ENCODE data around the gene MSH4. TPM values are rescaled to one million over a fixed set of nuclear protein-coding genes. Genes with fewer than 3 reads are reported as not detected.
"Not testable (repeated sequence)": the region's sequence is repeated elsewhere in the genome, so short reads cannot be mapped to it uniquely, and the experiment has no call there.

MSH4 gene
- total RNA-seq (2021) = 0.59 and 1.0 TPM in 2 replicates
- percentile 51 among the genes with signal in this experiment for Bru-seq, nascent RNA
- percentile 44 among the genes with signal in this experiment for BruChase-seq, experiment 1, labeled RNA remaining after a 2-hour chase
- BruChase-seq, experiment 2, labeled RNA remaining after a 6-hour chase = percentile 48 among the genes with signal in this experiment
- long read RNA-seq, partial matches to known transcripts = 0 of 1 reads
- long read RNA-seq, other reads (novel, unspliced or antisense) = 1 of 1 reads

GRCh38 chr1:75796376-75797272, at the start of gene MSH4:
MSH4 (plus strand) TSS chr1:75796882; CDS start chr1:75796986, 104 bp downstream.
- no peaks in the 10 kb centered on the region for H3K9me3 ChIP-seq (ENCODE audit: low read depth, low read length, poor library complexity, severe bottlenecking)
- TF ChIP-seq EZH2 (IDR thresholded peaks at IDR 0.05; ENCODE audit: borderline replicate concordance, low read depth, low read length, poor library complexity, severe bottlenecking) = no peak
- TF ChIP-seq, protein P1, sequence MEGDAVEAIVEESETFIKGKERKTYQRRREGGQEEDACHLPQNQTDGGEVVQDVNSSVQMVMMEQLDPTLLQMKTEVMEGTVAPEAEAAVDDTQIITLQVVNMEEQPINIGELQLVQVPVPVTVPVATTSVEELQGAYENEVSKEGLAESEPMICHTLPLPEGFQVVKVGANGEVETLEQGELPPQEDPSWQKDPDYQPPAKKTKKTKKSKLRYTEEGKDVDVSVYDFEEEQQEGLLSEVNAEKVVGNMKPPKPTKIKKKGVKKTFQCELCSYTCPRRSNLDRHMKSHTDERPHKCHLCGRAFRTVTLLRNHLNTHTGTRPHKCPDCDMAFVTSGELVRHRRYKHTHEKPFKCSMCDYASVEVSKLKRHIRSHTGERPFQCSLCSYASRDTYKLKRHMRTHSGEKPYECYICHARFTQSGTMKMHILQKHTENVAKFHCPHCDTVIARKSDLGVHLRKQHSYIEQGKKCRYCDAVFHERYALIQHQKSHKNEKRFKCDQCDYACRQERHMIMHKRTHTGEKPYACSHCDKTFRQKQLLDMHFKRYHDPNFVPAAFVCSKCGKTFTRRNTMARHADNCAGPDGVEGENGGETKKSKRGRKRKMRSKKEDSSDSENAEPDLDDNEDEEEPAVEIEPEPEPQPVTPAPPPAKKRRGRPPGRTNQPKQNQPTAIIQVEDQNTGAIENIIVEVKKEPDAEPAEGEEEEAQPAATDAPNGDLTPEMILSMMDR (conservative IDR thresholded peaks at IDR 0.05; ENCODE audit: low read depth, low read length) = no peak
- intact Hi-C loops (cut with micrococcal nuclease; ENCODE audit: unreplicated experiment) = no loop called here
- POLR2A ChIA-PET (ENCODE audit: low non-redundant PET) = no interaction called here
- no peak within 1 kb of the TSS for H3K4me3 ChIP-seq (ENCODE audit: low read depth, low read length, poor library complexity, severe bottlenecking)
- H3K27me3 ChIP-seq (replicated peaks; ENCODE audit: insufficient read depth, low read depth, low read length, poor library complexity) = no peaks in the 10 kb centered on the region
- H3K27ac ChIP-seq (ENCODE audit: low read depth, low read length, poor library complexity, severe bottlenecking) = no peak within 1 kb of the TSS
- CTCF ChIA-PET = no interaction called here
- H3K4me1 ChIP-seq (ENCODE audit: insufficient read depth, low read length, poor library complexity, severe bottlenecking) = peaks cover 5% of the 10 kb centered on the region
- DNase-seq (ENCODE audit: low spot score) = no peak
- no TSS peak for BruUV-seq (replicated peaks)
- peaks cover 66% of the 10 kb centered on the region for H3K36me3 ChIP-seq (ENCODE audit: insufficient read depth, low read length, poor library complexity, severe bottlenecking)

DNA sequence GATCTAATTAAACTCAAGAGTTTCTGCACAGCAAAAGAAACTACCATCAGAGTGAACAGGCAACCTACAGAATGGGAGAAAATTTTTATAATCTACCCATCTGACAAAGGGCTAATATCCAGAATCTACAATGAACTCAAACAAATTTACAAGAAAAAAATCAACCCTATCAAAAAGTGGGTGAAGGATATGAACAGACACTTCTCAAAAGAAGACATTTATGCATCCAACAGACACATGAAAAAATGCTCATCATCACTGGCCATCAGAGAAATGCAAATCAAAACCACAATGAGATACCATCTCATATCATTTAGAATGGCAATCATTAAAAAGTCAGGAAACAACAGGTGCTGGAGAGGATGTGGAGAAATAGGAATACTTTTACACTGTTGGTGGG, 39.5 kb upstream of the MSH4 start:
- intact Hi-C loops (cut with micrococcal nuclease; ENCODE audit: unreplicated experiment); H3K4me1 ChIP-seq (ENCODE audit: insufficient read depth, low read length, poor library complexity, severe bottlenecking); H3K27ac ChIP-seq (ENCODE audit: low read depth, low read length, poor library complexity, severe bottlenecking); H3K4me3 ChIP-seq (ENCODE audit: low read depth, low read length, poor library complexity, severe bottlenecking); H3K27me3 ChIP-seq (replicated peaks; ENCODE audit: insufficient read depth, low read depth, low read length, poor library complexity); CTCF ChIA-PET; POLR2A ChIA-PET (ENCODE audit: low non-redundant PET); DNase-seq (ENCODE audit: low spot score); BruUV-seq (replicated peaks); H3K9me3 ChIP-seq (ENCODE audit: low read depth, low read length, poor library complexity, severe bottlenecking): not testable (repeated sequence)
- H3K36me3 ChIP-seq (ENCODE audit: insufficient read depth, low read length, poor library complexity, severe bottlenecking) = peaks cover 14% of the 10 kb centered on the region

GRCh38 chr1:75758543-75758942, 38.1 kb upstream of the MSH4 start:
- DNase-seq (ENCODE audit: low spot score); H3K27ac ChIP-seq (ENCODE audit: low read depth, low read length, poor library complexity, severe bottlenecking); BruUV-seq (replicated peaks); H3K9me3 ChIP-seq (ENCODE audit: low read depth, low read length, poor library complexity, severe bottlenecking); H3K27me3 ChIP-seq (replicated peaks; ENCODE audit: insufficient read depth, low read depth, low read length, poor library complexity); CTCF ChIA-PET; intact Hi-C loops (cut with micrococcal nuclease; ENCODE audit: unreplicated experiment); POLR2A ChIA-PET (ENCODE audit: low non-redundant PET); H3K4me3 ChIP-seq (ENCODE audit: low read depth, low read length, poor library complexity, severe bottlenecking); H3K36me3 ChIP-seq (ENCODE audit: insufficient read depth, low read length, poor library complexity, severe bottlenecking); H3K4me1 ChIP-seq (ENCODE audit: insufficient read depth, low read length, poor library complexity, severe bottlenecking): not testable (repeated sequence)

DNA sequence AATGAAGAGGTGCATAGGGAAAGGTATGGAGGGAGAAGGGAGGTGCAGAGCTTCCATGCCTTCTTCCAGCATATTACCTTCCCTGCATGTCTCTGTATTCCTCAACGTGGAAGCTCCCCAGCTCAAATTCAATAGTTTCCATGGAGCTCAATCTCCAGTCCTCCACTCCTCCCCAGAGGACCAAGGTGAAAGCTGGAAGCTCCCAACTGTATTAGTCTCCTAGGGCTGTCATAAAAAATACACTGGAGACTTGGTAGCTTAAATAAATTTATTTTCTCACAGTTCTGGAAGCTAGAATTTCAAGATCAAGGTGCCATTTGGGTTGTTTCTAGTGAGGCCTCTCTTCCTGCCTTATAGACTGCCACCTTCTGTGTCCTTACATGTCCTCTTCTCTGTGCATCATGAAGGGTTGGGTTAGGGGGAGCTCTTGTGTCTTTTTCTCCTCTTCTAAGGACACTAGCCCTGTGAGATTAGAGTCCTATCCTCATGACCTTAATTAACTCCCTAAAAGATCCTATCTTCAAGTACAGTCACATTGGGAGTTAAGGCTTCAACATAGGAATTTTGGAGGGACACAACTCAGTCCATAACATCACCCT, 32.5 kb upstream of the MSH4 start:
- ChIA-PET POLR2A (ENCODE audit: low non-redundant PET) (interaction anchor here (0.9 kb wide), 1 partner anchor 42 kb away, joined by 3 read pairs; no protein-coding TSS in a partner anchor), CTCF (no interaction called here)
- no peaks in the 10 kb centered on the region for H3K9me3 ChIP-seq (ENCODE audit: low read depth, low read length, poor library complexity, severe bottlenecking)
- no peak overlapping the region for H3K4me3 ChIP-seq (ENCODE audit: low read depth, low read length, poor library complexity, severe bottlenecking)
- BruUV-seq (replicated peaks) = no TSS peak
- intact Hi-C loops (cut with micrococcal nuclease; ENCODE audit: unreplicated experiment) = no loop called here
- no peak overlapping the region for H3K27ac ChIP-seq (ENCODE audit: low read depth, low read length, poor library complexity, severe bottlenecking)
- no peaks in the 10 kb centered on the region for H3K36me3 ChIP-seq (ENCODE audit: insufficient read depth, low read length, poor library complexity, severe bottlenecking)
- no peak for DNase-seq (ENCODE audit: low spot score)
- H3K4me1 ChIP-seq (ENCODE audit: insufficient read depth, low read length, poor library complexity, severe bottlenecking) = peaks cover 5% of the 10 kb centered on the region
- no peak for TF ChIP-seq EZH2 (IDR thresholded peaks at IDR 0.05; ENCODE audit: borderline replicate concordance, low read depth, low read length, poor library complexity, severe bottlenecking)
- H3K27me3 ChIP-seq (replicated peaks; ENCODE audit: insufficient read depth, low read depth, low read length, poor library complexity) = no peaks in the 10 kb centered on the region
